Spleen (tissue), 11 donors: ENCODE results near the gene HMGXB4. TPM values are rescaled to one million over a fixed set of nuclear protein-coding genes. Genes with fewer than 3 reads are reported as not detected.

Experiments
- DNase-seq: peaks from one replicate; pipeline ENCODE4 v3.0.0-alpha.2; 2020
- H3K27ac ChIP-seq, 8 donors: fragments of 200-600 bp; sonication (generic) in 7 of 8; 1 replicate in 4 of 8; 2 replicates in 4 of 8; pipeline versions ENCODE4 v1.5.0 to v1.8.0; 2016 to 2021; ENCODE audit warnings: inconsistent platforms in 4 of 8, mild to moderate bottlenecking in 4 of 8, moderate library complexity in 1 of 8
- H3K27me3 ChIP-seq, 7 donors: fragments of 200-600 bp; sonication (generic) in 6 of 7; replicated peaks in 1 of 7; 1 replicate in 4 of 7; 2 replicates in 3 of 7; pipeline versions ENCODE4 v1.5.0 to v1.8.0; 2016 to 2021; ENCODE audit warnings: inconsistent platforms in 3 of 7, mild to moderate bottlenecking in 1 of 7
- H3K36me3 ChIP-seq, 6 donors: fragments of 200-600 bp; sonication (generic) in 5 of 6; 1 replicate in 4 of 6; 2 replicates in 2 of 6; pipeline versions ENCODE4 v1.5.0 to v1.8.0; 2016 to 2021; ENCODE audit warnings: inconsistent platforms in 2 of 6
- H3K4me1 ChIP-seq, 6 donors: fragments of 200-600 bp; sonication (generic) in 5 of 6; 1 replicate in 3 of 6; 2 replicates in 3 of 6; pipeline versions ENCODE4 v1.5.0 to v1.8.0; 2016 to 2021; ENCODE audit warnings: inconsistent platforms in 3 of 6
- H3K4me3 ChIP-seq, 8 donors: fragments of 200-600 bp; sonication (generic) in 7 of 8; 1 replicate in 4 of 8; 2 replicates in 4 of 8; pipeline versions ENCODE4 v1.5.0 to v1.8.0; 2016 to 2021; ENCODE audit warnings: inconsistent platforms in 4 of 8, mild to moderate bottlenecking in 4 of 8, moderate library complexity in 2 of 8
- H3K9me3 ChIP-seq, 8 donors: fragments of 200-600 bp; sonication (generic) in 7 of 8; 1 replicate in 4 of 8; 2 replicates in 4 of 8; pipeline versions ENCODE4 v1.5.0 to v1.8.0; 2016 to 2021; ENCODE audit warnings: inconsistent platforms in 4 of 8
- CTCF ChIP-seq, 11 experiments: fragments of 200-600 bp in 7 of 11; fragments of 450-650 bp in 4 of 11; sonication (generic) in 4 of 11; IDR thresholded peaks in 8 of 11; conservative IDR thresholded peaks in 3 of 11; 1 replicate in 7 of 11; 2 replicates in 4 of 11; pipeline versions ENCODE4 v1.4.0 to v1.8.0; 2016 to 2021; ENCODE audit warnings: antibody characterized with exemption in 11 of 11, inconsistent platforms in 4 of 11, mild to moderate bottlenecking in 1 of 11
- POLR2A ChIP-seq, 3 donors: fragments of 450-650 bp; IDR thresholded peaks; one replicate each; pipeline ENCODE4 v1.5.1; 2017; ENCODE audit warnings: antibody characterized with exemption in 3 of 3, mild to moderate bottlenecking in 1 of 3
- POLR2AphosphoS5 ChIP-seq, 3 donors: sonication (generic); formaldehyde crosslinking; IDR thresholded peaks; one replicate each; pipeline ENCODE4 v1.5.1; 2017; ENCODE audit warnings: antibody characterized with exemption in 3 of 3
- WGBS, 5 donors: extraction: QIAGEN DNeasy Blood & Tissue Kit in 3 of 5; methylation state at CpG; one replicate each; pipeline versions ENCODE4 v1.1.5 to v1.1.7; 2013 to 2018; 5-methylcytosine and 5-hydroxymethylcytosine counted together
- intact Hi-C: fragments of 100-400 bp; cut with DNase I; formaldehyde crosslinking; loops from one replicate; pipeline ENCODE4 v1.15.0; 2023; ENCODE audit warnings: low total_unique reads
- polyA plus RNA-seq, 3 donors: library from polyadenylated mRNA; stranded (reverse); fragments of 200-250 nt; gene quantifications; one replicate each; pipeline ENCODE4 v1.2.1, GENCODE V29; 2013
- total RNA-seq, 7 donors: library from RNA; depleted of rRNA in 3 of 7; stranded (reverse); fragments of >200 nt in 3 of 7; fragmentation: NEBNext Ultra II Directional in 4 of 7; extraction: Animal tissue kit (Norgen Biotek cat#: 25700) in 4 of 7; gene quantifications; one replicate each; pipeline versions ENCODE4 v1.1.0 to v1.2.1, GENCODE V29; 2016 to 2021
- donor health status: healthy with polysubstance abuse.
- donor health status: DM: no; HTN: no; CAD: no; lungs with moderate emphysema.
- donor health status: DM: no; HTN: no; CAD: no.
- donor health status: Bipolar disorder and iron deficiency.
- donor health status: healthy.
- donor health status: DM: no; HTN: no; CAD: no.
- donor health status: DM: yes; HTN: yes; CAD: no.

The HMGXB4 gene
- total and polyA plus RNA-seq, 10 donors, result 4.0 to 24.6 (median 19.5) TPM

GRCh38 chr22:35334004-35334403 is 76.7 kb downstream of the HMGXB4 start:
- no peak overlapping the region for H3K4me3 ChIP-seq
- intact Hi-C loops, result no loop called here
- peaks cover 15 to 74% (median 52%) of the 10 kb centered on the region in 6 donors for H3K4me1 ChIP-seq
- TF ChIP-seq POLR2AphosphoS5 (IDR thresholded peaks at IDR 0.05), result peak; percentile 9 to 63 (median 37)
- no peak for TF ChIP-seq CTCF (IDR thresholded peaks at IDR 0.05 in 8 of 11, conservative IDR thresholded peaks at IDR 0.05 in 3 of 11)
- no peak for TF ChIP-seq POLR2A (IDR thresholded peaks at IDR 0.05)
- DNase-seq, result no peak
- H3K9me3 ChIP-seq, result no peaks in the 10 kb centered on the region
- no peaks in the 10 kb centered on the region for H3K27me3 ChIP-seq
- peaks cover 0 to 95% (median 69%) of the 10 kb centered on the region in 6 donors for H3K36me3 ChIP-seq
- WGBS, 5 donors, result 23 to 42% (median 30%) methylated on average over 7 to 9 of the region's 9 CpGs
- H3K27ac ChIP-seq, result peak overlapping the region in 5 of 8 donors; percentile 3 to 69 (median 44)

GRCh38 chr22:35335468-35335867 is 78.2 kb downstream of the HMGXB4 start:
- intact Hi-C loops, result no loop called here

GRCh38 chr22:35335936-35336781 is 78.9 kb downstream of the HMGXB4 start:
- no peak overlapping the region for H3K4me3 ChIP-seq
- intact Hi-C loops, result no loop called here
- H3K36me3 ChIP-seq, result peaks cover 0 to 100% (median 85%) of the 10 kb centered on the region in 6 donors
- TF ChIP-seq POLR2AphosphoS5 (IDR thresholded peaks at IDR 0.05) (peak in 2 of 3 donors; percentile 60 to 65), POLR2A (IDR thresholded peaks at IDR 0.05) (no peak)
- no peak for DNase-seq
- peaks cover 0 to 53% (median 32%) of the 10 kb centered on the region in 6 donors for H3K4me1 ChIP-seq
- peak overlapping the region in 3 of 8 donors; percentile 62 to 69 (median 66) for H3K27ac ChIP-seq
- H3K9me3 ChIP-seq, result no peaks in the 10 kb centered on the region
- no peaks in the 10 kb centered on the region for H3K27me3 ChIP-seq
- WGBS, 5 donors, result 60 to 86% (median 75%) methylated on average over 11 to 12 of the region's 12 CpGs

More at GRCh38 chr22:35335468-35335867, 78.2 kb downstream of the HMGXB4 start:
- Histone ChIP-seq H3K4me3 (no peak overlapping the region), H3K4me1 (peaks cover 2 to 59% (median 37%) of the 10 kb centered on the region in 6 donors), H3K36me3 (peaks cover 0 to 100% (median 80%) of the 10 kb centered on the region in 6 donors), H3K9me3 (no peaks in the 10 kb centered on the region), H3K27me3 (no peaks in the 10 kb centered on the region), H3K27ac (peak overlapping the region in 3 of 8 donors; percentile 62 to 69 (median 66))
- WGBS, 5 donors, result 88 to 100% (median 91%) methylated on average over 1 to 7 of the region's 7 CpGs
- no peak for DNase-seq
- TF ChIP-seq CTCF (IDR thresholded peaks at IDR 0.05 in 8 of 11, conservative IDR thresholded peaks at IDR 0.05 in 3 of 11) (no peak), POLR2A (IDR thresholded peaks at IDR 0.05) (no peak), POLR2AphosphoS5 (IDR thresholded peaks at IDR 0.05) (no peak)

GRCh38 chr22:35337932-35338331 is 80.6 kb downstream of the HMGXB4 start:
- H3K9me3 ChIP-seq, result no peaks in the 10 kb centered on the region
- intact Hi-C loops, result no loop called here
- H3K36me3 ChIP-seq, result peaks cover 0 to 100% (median 87%) of the 10 kb centered on the region in 6 donors
- WGBS, 5 donors, result 67 to 85% (median 79%) methylated on average over 4 of the region's 4 CpGs
- DNase-seq, result no peak
- no peak overlapping the region for H3K4me3 ChIP-seq
- H3K27ac ChIP-seq, result peak overlapping the region in 4 of 8 donors; percentile 32 to 69 (median 56)
- no peaks in the 10 kb centered on the region for H3K27me3 ChIP-seq
- TF ChIP-seq POLR2AphosphoS5 (IDR thresholded peaks at IDR 0.05), result peak in 2 of 3 donors; percentile 41 to 59
- TF ChIP-seq POLR2A (IDR thresholded peaks at IDR 0.05), result no peak
- TF ChIP-seq CTCF (IDR thresholded peaks at IDR 0.05 in 8 of 11, conservative IDR thresholded peaks at IDR 0.05 in 3 of 11), result peak in 5 of 11 experiments; percentile 36 to 53 (median 46)
- H3K4me1 ChIP-seq, result peaks cover 0 to 51% (median 31%) of the 10 kb centered on the region in 6 donors
